Stimulated activated CD4-positive, alpha-beta T cell treated with anti-CD3 and anti-CD28 coated beads, TNF-alpha, amount 100 ng/mL, for 48 hours (primary cell): ENCODE results near the gene CAMK1G.

Source experiments
- DNase-seq, 3 donors: peaks; one replicate each; pipeline ENCODE4 v3.0.0-alpha.2; 2020; ENCODE audit warnings: low read depth in 3 of 3

CAMK1G gene

DNA sequence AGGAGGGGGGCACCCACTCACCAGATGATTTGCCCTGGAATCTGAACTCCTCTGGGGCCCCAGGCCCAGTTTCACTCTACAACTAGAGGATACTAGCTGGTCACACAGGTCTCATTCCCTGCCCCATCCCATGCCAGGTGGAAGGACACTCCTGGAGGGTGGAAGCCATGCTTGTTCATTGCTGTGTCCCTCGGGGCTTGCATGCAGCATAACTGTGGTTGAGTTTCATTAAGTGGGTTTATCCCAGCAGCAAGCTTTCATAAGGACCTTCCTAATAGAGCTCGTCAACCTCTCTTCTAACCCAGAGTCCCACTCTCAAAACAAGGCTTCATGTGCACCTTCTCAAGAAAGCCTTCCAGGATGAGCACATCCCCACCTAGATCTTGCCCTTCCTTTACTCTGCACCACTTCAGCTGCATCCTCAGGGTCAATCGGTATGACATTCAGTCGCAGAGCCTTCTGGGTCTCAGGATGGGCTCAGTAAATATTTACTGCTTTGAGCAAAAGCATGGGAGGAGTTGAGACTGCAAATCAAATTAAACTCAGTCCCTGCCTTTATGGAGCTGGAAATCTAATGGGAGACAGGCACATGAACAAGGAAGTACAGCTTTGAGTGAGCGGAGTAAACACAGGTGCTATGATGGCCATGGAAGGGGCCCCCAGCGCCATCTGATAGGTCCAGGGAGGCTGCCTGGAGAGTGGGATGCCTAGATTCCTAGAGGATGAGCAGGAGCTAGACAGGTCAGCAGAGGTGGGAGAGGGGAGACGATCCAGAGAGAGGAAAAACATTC lies 36.4 kb downstream of the CAMK1G start:
- no peak for DNase-seq

DNA sequence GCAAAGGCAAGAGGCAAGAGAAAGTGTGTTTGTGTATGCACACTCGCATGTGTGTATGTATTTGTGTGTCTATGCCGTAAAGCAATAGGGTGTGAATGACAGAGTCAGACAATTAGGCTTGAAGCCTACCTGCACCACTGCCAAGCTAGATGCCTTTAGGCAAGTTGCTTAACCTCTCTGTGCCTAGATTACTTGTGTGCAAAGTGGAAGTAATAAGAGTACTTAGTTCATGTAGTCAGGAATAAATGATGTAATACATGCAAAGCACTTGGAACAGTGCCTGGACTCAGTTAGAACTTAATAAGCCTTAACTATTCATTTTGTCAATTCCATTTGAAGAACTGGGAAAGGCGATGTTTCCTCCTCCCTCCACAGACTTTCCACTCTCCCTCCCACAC lies 37.0 kb downstream of the CAMK1G start:
- no peak for DNase-seq

DNA sequence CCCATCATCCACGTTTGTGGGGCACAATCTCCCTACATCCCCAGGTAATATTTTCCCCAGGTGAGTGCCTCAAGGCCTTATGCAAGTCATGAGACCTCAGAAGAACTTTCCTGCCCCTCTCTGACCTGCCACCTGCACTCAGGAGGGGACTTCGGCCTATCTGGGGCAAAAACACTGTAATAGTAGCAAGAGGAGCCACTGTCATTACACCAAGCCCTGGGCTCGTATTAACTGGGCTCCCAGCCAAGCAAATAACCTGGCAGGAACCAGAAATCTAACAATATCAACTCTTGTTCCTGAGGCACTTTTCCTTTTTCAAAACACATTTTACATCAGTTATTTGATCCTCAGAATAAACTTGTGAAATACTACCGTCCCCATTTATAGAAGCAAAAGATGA lies 37.8 kb downstream of the CAMK1G start:
- DNase-seq = no peak

DNA sequence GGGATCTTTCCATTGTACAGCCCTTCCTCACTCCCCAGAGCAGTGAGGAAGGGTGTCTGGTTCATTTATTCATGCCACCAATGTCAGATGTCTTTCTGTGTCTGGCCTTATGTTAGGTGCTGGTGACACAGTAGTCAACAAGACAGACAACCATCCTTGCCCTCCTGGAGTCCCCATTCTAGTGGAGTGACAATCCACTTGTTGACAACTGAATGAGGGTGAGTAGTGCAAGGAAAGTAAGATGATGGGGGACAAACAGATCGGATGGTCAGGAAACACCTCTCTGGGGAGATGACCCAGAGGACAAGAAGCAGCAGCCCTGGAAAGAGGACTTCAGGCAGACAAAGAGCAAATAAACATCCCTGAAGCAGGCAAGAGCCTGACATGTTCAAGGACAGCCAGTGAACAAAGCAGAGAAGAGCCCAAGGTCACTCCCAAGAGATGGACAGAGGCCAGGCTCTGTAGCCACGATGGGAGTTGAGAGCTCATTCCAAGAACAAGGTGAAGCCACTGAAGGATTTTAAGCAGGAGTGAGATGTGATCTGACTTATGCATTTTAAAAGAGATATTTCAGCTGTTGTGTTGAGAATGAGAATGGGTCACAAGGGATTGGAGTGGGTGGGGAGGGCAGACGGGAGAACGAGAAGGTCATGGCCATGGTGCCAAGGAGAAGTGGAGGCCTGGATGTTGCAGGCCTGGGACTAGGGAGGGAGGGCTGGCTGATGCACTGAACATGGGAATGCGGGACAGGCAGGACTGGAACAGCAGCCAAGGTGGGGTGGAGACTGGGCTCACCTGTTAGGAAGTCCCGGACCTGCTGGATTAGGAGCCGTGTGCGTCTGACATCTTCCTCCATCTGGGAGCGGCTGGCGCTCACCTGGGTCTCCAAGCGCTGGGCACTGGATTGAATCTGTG lies 38.5 kb downstream of the CAMK1G start:
- no peak for DNase-seq

DNA sequence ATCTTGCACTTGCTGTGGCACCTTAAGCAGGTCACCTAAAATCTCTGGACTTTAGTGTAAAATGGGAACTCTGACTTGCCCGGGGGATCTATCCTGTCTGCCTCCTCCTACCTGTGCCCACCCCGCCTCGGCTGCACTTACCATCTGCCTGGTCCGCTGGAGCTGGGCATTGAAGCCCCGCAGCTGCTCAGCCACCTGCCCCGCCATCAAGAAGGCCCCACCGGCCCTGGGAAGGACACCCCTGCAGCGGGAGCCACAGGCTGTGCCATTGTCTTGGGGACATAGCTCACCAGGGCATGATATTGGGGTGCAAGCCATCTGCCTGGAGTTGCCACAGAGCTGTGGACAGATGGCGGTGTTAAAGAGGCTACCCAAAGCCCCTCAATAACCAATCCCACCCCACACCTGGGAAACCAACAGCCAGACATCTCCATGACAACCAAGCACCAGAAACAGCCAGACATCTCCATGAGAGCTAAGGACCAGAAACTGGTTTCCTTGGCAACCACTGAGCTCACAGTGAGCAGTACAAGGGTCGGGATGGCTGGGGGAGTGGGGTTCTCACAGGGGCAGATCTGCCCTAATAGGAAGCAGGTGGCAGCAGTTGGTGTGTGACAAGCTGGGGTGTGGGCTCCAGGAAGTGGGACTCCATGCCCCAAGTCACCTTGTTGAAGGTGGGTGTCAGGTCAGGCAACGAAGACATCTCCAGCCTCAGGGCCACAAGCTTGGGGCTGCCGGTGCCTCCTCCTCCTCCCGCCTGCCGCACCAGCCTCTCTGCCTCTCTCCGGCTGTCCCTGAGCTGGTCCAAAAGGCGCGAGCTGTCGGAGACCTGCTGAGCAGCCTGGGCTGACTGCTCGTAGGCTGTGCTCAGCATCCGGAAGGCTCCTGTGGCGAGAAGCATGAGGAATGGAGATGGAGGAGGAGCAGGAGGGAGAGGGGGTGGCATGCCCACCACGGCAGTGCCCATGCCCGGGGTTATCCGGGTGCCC lies 39.6 kb downstream of the CAMK1G start:
- no peak for DNase-seq

DNA sequence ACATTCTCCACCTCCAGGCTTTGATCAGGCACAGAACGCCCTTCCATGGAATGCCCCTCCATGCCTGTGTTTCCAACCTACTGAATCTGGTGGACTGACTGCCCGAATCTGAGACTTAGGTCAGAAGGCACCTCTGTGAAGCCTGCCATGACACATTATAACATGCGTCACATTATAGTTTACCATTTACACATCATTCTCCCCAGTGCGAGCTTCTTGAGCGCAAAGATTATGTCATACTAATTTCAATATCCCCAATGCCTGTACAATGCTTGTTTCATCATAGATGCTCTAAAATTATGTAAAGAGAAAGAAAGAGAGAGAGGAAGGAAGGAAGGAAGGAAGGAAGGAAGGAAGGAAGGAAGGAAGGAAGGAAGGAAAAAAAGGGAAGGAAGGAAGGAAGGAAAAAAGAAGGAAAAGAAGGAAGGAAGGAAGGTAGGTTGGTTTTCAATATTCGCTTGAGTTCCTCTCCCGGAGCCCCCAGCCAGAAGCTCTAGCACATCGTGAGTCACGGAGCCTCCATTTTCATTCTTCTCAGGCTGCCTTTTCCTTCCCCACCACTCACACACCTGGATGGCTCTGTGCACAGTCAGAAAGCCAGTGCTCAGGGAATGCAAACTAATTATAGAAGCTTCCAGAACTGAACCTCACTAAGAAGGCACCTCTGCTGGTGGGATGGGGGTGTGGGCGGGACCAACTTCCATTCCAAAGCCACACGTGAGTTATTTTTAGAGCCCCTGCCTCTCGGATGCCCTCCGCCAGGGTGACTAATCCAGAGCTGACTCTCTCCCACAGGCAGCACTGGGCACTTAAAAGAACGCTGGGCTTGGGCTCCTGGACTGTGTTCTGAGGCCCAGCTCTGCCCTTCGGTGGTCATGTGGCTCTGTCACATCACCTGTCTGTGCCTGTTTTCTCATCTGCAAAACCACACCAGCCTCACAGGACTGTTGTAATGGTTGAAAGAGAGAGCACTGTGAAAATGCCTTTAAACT lies 41.3 kb downstream of the CAMK1G start:
- DNase-seq = no peak

DNA sequence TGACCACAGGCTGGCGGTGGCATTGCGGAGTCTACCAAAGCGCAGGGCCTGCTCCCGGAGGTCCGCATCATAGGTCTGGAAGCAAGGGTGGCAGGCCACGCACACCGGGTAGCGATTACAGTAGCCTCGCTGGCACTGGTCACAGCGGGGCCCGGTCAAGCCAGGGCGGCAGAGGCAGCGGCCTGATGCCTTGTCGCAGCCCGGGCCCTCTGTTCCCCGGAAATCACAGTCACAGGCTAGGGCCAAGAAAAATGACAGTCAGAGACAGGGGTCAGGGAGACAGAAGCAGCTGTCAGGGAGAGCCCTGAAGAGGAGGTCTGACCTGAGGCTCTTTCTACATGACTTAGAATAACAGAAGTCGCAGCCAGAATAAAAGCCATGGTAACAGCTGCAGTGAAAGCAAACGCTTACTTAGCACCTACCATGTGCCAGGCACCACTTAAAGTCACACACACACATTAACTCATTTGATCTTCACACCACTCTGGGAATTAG lies 42.3 kb downstream of the CAMK1G start:
- no peak for DNase-seq

DNA sequence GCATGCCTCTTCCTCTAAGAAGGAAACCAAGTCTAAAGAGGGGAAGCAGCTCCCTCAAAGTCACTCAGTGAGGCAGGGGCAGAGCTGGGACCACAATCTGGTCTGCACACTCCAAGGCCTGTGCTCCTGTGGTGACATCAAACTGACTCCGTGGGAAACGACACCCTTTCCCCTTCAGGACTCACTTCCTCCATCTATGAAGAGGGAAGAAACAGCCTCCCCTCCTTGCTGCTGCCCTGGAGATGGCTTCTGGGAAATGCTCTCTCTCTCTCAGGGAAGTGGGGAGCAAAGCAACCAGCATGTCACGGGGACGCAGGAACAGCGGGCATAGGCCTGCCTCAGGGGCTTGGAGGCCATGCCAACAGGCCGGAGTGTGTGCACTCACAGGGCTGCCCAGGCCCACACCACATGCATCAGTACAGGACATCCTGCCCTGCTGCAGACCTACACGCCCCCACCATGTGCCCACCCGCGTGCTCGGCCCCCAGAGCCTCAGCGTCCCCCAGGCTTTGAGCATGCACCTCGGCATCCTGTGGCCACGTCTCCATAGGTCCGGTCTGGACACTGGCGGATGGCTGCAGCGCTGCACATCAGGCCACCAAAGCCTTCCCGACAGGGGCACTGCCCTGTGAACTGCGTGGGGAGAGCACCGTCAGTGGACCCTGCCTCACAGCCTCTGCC lies 43.0 kb downstream of the CAMK1G start:
- DNase-seq = no peak

DNA sequence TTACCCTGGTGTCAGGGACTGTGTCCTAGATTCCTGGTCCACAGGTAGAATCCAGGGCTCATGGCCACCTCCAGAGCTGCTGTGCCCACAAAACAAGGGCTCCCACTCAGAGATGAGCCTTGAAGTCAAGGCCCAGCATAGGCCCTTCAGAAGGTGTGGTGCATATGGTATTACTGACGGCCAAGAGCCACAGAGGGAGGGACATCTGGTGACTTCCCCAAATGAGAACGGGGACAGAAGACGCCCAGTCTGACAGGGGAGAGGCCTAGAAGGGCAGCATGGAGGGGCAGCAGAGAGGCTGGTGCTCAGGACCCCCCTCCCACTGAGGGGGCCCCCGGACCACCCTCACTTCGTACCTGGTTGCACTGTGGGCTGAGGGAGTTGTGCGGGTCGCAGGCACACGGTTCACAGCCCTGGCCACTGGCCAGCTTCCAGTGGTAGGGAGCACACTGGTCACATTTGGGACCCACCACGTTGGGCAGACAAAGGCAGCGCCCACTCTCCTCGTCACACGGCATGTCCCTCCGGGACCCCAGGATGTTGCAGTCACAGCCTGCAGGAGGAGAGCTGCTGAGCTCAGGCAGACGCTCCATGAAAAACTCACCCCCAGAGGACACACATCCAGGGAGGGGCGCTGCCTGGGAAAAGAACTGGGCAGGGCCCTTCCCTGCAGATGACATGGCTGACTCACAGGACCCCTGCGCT lies 43.7 kb downstream of the CAMK1G start:
- no peak for DNase-seq

DNA sequence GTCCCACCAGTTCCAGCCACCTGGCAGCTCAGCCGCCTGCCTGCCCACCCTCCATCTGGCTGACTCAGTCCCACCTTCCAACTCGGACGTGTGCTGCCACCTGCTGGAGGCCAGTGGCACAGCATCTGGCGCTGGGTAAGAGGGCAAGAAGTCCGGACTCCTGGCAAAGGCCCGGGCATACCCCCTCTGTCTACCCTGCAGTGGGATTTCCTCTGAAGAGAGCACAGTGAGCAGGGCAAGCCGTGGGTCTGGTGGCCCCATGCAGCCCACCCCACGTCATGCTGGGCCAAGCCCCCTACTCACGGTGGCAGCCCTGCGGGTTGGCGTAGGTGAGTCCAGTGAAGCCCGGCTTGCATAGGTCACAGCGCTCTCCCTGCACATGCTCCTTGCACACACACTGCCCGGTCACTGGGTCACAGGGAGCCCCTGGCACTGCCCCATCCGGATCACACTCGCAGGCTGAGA lies 44.2 kb downstream of the CAMK1G start:
- peak; percentile 67 to 74 (median 68) for DNase-seq

DNA sequence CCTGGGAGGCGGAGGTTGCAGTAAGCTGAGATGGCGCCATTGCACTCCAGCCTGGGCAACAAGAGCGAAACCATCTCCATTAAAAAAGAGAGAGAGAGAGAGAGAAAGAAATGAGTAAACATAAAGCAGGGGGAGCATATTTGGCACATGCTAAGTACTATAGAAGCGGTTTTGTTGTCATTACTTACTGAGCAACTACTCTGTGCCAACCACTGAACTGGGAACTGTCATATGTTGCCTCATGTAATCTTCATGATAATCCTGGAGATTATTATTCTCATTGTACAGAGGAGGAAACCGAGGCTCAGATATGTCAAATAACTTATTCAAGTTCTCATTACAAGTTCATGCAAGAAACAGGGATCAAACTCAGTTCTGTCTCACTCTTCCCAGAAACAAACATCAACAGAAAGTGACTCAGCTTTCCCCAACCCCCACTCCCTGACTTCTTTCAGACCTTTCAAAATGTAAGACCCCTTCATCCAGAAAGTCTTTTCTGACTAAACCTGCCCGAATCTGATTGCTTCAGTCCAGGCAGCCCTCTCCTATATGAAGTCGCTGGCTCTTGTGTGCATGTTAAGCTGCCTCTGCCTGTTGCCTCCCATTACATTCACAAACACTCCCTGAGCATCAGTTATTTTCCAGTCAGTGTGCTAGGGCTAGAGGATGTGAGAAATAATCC lies 45.2 kb downstream of the CAMK1G start:
- no peak for DNase-seq

DNA sequence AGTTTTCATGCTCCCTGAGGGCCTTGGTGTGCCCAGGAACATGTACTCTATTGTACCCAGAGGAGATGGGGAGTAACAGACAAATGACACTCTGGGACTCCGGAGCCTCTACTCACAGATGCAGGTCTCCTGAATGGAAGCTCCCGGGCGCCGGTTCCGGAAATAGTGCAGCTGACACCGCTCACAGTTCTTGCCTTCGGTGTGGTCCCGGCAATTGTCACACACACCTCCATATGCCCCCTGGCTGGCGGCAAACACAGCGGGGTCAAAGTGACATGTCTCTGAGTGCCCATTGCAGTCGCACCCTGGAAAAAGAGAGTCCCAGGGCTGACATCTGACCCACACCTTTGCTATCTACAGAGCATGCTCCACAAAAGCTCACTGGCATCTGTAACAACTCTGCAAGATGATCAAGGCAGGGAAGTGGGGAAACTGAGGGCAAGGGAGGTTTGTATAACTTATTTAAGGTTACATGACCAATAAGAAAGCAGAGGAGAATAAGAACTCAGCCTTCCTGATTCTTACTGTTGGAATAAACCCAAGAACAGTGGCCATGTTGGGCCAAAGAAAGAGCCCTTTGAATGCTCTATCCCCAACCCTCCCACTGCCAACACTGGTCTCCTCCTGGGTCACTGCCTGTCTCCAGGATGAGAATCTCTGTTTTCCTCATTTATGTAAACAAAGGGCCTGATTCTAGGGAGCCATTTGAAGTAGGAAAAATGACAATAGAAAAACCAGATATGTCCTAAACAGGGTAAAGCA lies 46.3 kb downstream of the CAMK1G start:
- DNase-seq = no peak

DNA sequence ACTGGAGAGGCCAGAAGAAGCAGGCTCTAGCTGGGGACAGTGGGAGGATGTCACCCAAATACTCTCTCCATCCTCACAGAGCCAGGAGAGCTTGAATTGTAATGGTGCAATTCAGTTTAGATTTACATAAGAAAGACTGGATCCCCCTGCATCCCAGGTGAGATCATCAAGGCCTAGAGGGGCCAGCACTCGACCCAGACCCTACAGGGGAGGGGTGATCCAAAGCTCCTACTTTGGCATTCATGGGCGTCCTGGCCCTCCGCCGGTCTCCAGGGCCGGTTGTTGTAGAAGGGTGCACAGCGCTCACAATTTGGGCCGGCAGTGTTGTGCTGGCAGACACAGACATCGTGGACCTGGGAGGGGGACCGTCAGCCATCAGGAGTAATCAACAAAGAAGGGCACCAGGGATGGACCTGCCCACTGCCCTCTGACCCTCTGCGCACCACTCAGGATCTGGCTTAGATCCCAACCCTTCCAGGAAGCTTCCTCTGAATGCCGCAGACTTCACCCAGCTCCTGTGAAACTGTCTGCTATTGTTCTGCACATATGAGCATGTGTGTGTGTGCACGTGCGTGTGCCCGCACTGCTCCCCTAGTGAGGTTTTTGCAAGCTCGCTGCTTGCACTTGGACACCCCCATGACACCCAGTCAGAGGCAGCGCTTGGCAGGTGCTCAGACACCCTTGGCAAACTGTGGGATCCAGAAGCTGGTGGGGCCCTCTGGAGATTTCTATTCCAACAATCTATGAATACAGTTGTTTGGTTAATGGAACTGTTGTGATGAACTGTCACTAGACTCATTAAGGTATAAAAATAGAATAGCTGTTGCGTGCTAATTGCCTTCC lies 47.1 kb downstream of the CAMK1G start:
- no peak for DNase-seq

DNA sequence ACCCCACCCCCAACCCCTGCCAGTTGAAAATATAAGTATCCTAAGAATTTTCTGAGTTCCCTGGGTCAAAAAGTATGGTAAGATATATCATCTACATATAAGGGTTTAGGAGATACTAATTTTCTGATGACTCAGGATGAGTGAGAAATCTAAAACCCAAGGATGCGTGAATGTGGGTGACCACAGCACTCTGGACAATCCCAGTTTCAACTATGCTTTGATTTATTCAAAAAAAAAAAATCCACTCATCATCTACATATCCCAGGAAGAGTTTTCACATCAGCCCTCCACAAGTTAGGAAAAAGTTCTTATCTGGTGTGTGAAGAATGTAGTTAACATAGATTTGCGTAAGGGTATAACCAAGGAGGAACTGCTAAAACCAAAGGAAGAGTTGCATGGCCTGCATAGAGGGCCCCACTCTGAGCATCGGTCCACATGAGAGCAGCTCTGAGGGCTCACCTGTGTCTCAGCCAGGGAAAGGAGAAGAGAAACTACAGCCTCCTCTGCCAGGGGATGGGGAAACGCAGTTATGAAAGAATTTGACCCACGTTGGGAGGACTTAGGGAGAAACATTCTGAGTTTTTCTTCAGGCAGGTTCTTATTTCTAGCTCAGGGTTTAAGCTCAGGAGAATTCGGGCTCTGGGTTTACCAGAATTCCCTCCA lies 50.0 kb downstream of the CAMK1G start:
- no peak for DNase-seq

DNA sequence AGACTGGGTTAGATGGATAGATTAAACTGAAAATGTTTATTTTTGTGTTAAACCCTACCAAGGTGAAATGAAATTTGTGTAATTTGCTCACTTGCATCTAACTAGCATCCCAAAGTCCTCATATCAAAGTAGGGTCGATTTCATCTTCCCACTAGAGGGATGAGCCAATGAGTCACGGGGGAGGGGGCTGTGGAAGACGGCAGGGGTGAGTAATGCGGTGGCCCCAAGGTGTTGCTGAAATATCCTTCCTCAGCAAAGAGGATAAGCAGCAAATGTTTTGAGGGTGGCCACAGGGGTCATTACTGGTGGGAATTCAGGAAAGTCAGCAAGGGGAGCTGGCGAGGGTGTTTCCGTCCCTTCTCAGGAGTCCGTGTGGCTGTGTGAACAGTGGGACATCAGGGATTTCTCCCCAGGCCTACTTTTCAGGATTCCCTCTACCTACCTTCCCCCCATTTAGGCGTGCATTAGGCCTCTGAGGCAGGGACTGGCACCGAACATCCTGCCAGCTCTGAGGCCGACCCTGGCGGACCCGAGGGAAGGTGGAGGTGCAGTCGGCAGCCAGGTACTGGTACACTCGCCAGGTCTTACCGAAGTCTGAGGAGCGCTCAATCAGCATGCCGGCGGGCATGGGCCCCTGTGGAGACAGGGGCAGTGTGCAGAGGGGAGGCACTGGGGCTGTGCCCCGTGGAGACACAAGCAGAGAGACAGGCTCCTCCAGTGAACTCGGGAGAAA lies 50.7 kb downstream of the CAMK1G start:
- DNase-seq = no peak
